GM19455 (cell line): ENCODE measurements around the gene PIPOX.
"Not testable (repeated sequence)": the region's sequence is repeated elsewhere in the genome, so short reads cannot be mapped to it uniquely, and the experiment has no call there.

Source experiments
- ATAC-seq: cut with Tn5 transposase; IDR thresholded peaks from one replicate; pipeline ENCODE4 v1.9.1; 2021; ENCODE audit not compliant: unreplicated experiment

The PIPOX gene

GRCh38 chr17:29073045-29073444 lies 30.1 kb downstream of the PIPOX start:
- no peak for ATAC-seq

- ATAC-seq = no peak
These were observed 30.6 kb downstream of the PIPOX start for GRCh38 chr17:29073520-29073919.

GRCh38 chr17:29074488-29074887 lies 31.5 kb downstream of the PIPOX start:
- ATAC-seq = no peak

GRCh38 chr17:29076087-29076486 lies 33.1 kb downstream of the PIPOX start:
- no peak for ATAC-seq

GRCh38 chr17:29076722-29077121 lies 33.8 kb downstream of the PIPOX start:
- no peak for ATAC-seq

- no peak for ATAC-seq
These were observed 34.4 kb downstream of the PIPOX start for GRCh38 chr17:29077320-29077719.

GRCh38 chr17:29078183-29079045 lies 35.5 kb downstream of the PIPOX start:
- ATAC-seq = no peak

GRCh38 chr17:29079433-29079832 lies 36.5 kb downstream of the PIPOX start:
- ATAC-seq = no peak

- no peak for ATAC-seq
These were observed 36.9 kb downstream of the PIPOX start for GRCh38 chr17:29079887-29080286.

GRCh38 chr17:29080323-29080722 lies 37.4 kb downstream of the PIPOX start:
- ATAC-seq = no peak

- ATAC-seq = no peak
These were observed 38.0 kb downstream of the PIPOX start for GRCh38 chr17:29080965-29081364.

- no peak for ATAC-seq
These were observed 41.7 kb downstream of the PIPOX start for GRCh38 chr17:29084541-29085146.

GRCh38 chr17:29085223-29085622 lies 42.3 kb downstream of the PIPOX start:
- no peak for ATAC-seq

- no peak for ATAC-seq
These were observed 43.8 kb downstream of the PIPOX start for GRCh38 chr17:29086628-29087332.

- ATAC-seq = not testable (repeated sequence)
These were observed 45.8 kb downstream of the PIPOX start for GRCh38 chr17:29088782-29089181.

- ATAC-seq = no peak
These were observed 46.7 kb downstream of the PIPOX start for GRCh38 chr17:29089601-29090044.

GRCh38 chr17:29090108-29090507 lies 47.2 kb downstream of the PIPOX start:
- ATAC-seq = no peak

GRCh38 chr17:29090750-29091605 lies 48.0 kb downstream of the PIPOX start:
- ATAC-seq = no peak

- no peak for ATAC-seq
These were observed 48.8 kb downstream of the PIPOX start for GRCh38 chr17:29091606-29092289.
